HG02840 (cell line): ENCODE data around the gene MRPL4.
"Not testable (repeated sequence)": the region's sequence is repeated elsewhere in the genome, so short reads cannot be mapped to it uniquely, and the experiment has no call there.

Experiments used
- ATAC-seq: cut with Tn5 transposase; IDR thresholded peaks from one replicate; pipeline ENCODE4 v1.9.1; 2021; ENCODE audit warnings: mild to moderate bottlenecking, moderate library complexity, moderate number of reproducible peaks; ENCODE audit not compliant: unreplicated experiment, low FRiP score

MRPL4 gene

GRCh38 chr19:10228920-10229319 lies 23.1 kb upstream of the MRPL4 start:
- ATAC-seq, result no peak

DNA sequence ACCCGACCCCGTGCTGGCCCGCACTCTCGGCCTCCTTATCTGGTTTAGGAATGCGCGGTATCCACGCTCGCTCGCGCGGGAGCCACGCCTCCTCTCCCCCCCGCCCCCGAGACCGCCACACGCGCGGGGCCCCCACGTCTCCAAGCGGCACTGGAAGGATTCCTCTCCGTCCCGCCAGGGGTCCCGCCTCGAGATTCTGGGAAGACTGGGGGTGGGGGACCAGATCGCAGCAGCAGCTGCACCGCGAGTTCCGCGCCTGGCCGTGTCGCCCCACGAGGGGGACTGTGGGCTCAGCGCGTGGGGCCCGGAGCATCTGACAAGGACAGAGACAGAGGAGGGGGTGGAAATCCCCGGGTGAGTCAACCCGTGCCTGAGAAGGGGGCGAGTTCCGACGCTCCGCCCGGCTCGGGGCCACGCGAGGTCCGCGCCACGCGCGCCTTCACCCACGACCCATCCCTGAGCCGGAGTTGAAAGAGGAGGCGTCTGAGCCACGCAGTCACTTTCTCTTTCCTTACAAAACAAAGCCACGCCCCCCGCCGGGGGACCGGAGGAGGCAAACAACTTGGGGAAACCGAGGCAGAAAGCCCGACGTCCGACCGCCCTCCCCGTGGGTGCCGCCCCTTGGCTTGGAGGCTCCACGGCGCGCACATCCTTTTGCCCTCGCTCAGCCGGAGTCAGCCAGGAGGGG lies 21.7 kb upstream of the MRPL4 start:
- peak; percentile 2 for ATAC-seq

DNA sequence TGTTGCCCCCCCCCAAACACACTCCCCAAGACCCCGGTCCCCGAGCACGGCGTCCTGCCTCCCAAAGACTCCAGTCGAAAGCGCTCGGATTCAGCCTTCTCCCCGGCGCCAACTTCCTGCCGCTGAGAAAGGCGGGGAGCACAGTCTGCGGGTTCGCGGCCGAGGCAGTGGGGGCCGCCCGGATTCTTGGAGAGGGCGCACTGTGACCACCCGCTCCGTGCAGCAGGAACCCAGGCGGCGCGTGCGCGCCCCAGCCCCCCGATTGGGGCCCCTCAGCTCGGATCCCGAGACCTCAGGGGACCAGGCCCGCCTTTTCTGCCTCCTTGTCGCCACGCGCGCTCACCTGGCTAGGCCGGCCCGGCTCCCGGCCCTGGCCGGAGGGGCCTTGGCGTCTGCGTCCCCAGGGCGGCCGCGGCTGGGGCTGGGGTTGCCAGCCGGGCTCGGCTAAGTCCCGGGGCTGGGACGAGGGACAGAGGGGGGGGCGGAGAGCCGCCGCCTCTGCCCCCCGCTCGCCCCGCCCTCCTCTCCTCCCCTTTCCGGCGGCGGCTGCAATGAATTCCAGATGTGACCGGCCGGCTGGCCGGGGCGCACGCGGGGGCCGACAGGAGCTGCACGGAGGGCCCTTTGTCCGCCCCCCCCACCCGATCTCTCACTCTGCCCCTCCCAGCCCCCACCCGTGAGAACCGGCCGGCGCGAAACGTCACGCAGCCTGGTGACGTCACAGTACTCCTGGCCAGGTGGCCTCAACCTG lies 21.0 kb upstream of the MRPL4 start, which contains the start of gene S1PR2:
Gene S1PR2, minus strand, starts transcription at position 471 of the 751 bp plus-strand sequence. CDS start 6,426 bp downstream, outside the sequence.
- ATAC-seq, result peak; percentile 40

DNA sequence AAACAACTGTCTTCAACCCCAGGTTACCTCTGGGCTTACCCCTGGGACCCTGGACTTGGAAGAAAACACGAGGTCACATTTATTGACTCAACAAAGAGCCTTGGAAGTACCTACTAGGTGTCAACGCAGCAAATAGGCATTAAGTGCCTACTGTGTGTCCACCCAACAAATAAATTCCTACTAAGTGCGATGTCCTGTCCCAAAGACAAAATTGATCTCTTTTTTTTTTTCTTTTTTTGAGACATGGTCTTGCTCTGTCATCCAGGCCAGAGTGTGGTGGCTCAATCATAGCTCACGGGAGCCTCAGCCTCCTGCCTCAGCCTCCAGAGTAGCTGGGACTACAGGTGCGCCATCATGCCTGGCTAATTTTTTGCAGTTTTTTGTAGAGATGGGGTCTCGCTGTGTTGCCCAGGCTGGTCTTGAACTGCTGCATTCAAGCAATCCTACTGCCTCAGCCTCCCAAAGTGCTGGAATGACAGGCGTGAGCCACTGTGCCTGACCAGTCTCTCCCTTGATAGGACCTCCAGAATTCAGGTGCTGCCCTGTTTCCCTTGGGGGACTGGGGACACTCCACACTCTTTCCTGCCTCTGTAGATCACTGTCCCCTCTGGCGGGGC lies 20.3 kb upstream of the MRPL4 start:
- ATAC-seq, result no peak

DNA sequence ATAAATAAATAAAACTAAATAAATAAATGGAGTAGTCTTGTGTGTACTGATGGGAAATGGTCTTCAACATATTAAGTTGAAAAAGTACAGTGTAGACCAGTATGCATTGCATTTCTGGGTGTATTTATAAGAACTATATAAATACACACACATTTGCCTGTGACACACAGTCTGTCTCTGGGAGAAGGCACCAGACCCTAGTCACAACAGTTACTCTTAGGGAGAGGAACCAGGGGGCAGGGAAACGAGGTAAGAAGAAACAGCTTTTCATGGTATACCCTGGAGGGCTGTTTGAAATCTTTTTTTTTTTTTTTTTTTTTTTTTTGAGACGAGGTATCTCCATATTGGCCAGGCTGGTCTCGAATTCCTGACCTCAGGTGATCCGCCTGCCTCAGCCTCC lies 18.1 kb upstream of the MRPL4 start:
- no peak for ATAC-seq

- ATAC-seq, result no peak
These were observed 17.0 kb upstream of the MRPL4 start for GRCh38 chr19:10235003-10235402.

DNA sequence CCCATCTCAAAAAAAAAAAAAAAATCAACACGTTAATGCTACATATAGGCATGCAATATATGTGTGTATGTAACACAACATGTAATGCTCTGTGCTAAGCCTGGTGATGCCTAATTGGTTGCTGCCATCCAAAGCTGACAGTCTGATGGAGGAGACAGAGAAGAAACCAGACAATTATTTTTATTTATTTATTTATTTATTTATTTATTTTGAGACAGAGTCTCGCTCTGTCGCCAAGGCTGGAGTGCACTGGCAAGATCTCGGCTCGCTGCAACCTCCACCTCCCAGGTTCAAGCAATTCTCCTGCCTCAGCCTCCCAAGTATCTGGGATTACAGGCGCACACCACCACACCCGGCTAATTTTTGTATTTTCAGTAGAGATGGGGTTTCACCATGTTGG lies 16.6 kb upstream of the MRPL4 start:
- ATAC-seq, result not testable (repeated sequence)

GRCh38 chr19:10237702-10238101 lies 14.3 kb upstream of the MRPL4 start:
- no peak for ATAC-seq

GRCh38 chr19:10238172-10238783 lies 13.7 kb upstream of the MRPL4 start:
- no peak for ATAC-seq

DNA sequence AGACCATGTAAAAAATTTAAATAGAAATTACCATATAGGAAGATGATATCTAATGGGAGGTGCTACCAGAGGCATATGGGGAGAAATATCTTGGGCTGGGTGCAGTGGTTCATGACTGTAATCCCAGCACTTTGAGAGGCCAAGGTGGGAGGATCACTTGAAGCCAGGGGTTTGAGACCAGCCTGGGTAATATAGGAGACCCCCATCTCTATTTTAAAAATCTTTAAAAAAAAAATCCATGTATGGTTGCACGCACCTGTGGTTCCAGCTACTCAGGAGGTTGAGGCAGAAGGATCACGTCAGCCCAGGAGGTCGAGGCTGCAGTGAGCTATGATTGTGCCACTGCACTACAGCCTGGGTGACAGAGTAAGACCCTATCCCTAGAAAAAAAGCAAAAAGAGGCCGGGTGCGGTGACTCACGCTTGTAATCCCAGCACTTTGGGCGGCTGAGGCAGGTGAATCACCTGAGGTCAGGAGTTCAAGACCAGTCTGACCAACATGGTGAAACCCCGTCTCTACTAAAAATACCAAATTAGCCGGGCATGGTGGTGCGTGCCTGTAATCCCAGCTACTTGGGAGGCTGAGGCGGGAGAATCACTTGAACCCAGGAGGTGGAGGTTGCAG lies 10.1 kb upstream of the MRPL4 start:
- ATAC-seq, result not testable (repeated sequence)

DNA sequence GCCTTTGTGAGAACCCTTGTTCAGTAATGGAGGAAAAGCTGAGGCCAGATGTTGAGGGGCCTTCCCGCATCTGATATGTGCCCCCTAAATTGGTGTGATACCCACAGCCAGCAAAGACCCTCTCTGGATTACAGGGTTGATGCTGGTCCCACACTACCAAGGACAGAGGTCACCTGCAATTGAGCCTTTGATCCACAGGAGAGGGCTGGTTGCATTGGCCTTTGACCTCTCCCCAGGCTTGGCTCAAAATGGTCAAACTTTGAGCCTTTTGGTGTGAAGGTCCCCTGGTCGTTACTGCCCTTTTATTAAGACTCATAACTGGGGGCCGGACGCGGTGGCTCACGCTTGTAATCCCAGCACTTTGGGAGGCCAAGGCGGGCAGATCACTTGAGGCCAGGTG lies 8.4 kb upstream of the MRPL4 start:
- no peak for ATAC-seq

GRCh38 chr19:10245189-10245939 lies 6.7 kb upstream of the MRPL4 start:
- no peak for ATAC-seq

DNA sequence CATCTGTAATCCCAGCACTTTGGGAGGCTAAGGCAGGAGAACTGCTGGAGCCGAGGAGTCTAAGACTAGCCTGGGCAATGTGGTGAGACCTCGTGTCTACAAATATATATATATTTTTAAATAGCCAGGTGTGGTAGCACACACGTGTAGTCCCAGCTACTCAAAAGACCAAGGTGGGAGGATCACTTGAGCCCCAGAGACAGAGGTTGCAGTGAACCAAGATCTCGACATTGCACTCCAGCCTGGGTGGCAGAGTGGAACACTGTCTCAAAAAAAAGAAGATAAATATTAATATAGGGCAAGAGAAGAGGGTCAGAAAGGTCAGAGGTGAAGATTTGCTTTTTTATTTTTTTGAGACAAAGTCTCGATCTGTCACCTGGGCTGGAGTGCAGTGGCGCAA lies 5.5 kb upstream of the MRPL4 start:
- no peak for ATAC-seq

DNA sequence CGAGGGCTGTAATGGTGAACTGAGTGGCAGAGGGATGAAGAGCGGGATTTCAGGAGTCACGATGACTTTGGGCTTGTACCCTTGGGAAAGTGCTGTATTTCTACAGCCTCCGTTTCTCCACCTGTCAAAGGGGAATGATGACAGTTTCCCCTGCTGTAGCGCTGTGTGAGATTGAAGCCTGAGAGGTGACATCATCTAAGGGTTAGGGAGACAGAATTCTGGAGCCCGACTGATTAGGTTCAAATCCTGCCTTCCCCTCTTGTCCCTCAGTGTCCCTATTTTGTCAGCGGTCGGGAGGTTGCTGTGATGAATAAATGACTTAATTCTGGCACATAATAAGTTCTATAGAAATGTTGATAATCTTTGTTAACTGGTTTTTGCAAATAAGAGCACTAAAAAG lies 693 bp downstream of the MRPL4 start:
- no peak for ATAC-seq

GRCh38 chr19:10254244-10254643 lies 2.2 kb downstream of the MRPL4 start:
- ATAC-seq, result no peak

DNA sequence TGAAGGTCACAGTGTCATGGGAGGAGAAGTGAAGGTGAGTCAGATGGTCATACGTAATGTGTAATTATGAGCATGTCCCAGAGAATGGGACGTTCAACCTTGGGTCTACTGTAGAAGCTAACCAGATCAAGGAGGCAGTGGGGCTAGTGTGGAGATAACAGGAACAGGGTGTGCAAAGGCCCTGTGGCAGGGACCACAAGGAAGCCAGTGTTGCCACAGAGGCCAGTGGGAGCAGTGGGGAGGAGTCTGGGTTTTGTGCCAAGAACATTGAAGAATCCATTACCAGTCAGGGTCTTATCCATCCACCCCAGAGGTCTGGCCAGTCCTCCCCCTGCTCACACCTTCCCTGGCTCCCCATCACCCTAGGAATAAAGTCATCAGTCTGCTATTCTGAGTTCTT lies 3.3 kb downstream of the MRPL4 start:
- ATAC-seq, result no peak

- no peak for ATAC-seq
These were observed 4.5 kb downstream of the MRPL4 start for GRCh38 chr19:10256551-10256950.

DNA sequence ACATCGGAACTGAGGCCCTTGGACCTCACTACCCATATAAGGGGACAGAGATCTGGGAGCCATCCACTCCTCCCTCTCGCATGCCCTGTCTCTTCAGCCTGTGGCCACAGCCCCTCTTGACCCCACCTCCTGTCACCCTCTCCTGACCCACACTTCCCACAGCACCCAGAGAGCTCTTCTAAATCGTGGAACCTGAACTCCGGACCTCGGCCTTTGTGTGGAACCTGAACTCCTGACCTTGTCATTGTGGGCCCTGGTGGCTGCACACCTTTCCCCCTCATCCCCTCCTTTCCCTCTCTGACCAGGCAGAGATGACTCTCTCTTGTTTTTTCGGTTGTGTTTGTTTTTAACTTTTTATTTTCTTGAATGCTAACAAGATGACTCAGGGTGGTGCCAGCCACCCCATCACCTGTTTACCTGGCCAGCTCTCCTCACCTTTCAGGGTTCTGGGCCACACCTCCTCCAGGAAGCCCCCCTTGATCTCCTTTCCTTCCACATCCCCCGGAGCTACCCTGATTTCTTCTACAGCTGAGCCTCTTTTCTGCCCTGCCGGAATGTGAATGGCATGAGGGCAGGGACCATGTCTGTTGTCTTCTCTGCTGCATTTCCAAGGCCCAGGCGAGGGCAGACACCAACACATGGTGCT lies 5.1 kb downstream of the MRPL4 start:
- ATAC-seq, result no peak

GRCh38 chr19:10258080-10258710 lies 6.2 kb downstream of the MRPL4 start:
- ATAC-seq, result no peak
